PC-9 (cell line): ENCODE measurements around the gene HSD11B1L. TPM values are rescaled to one million over a fixed set of nuclear protein-coding genes. Genes with fewer than 3 reads are reported as not detected.

Experiments used
- BruUV-seq: library from RNA; stranded (reverse); fragments of 400-500 nt; replicated peaks from 2 replicates; lab custom pipeline; 2021; lab: Mats Ljungman, UMichigan
- CTCF ChIA-PET: fragments of 300-600 bp; sonication (Branson Sonifier 250); formaldehyde crosslinking; loops from one replicate; lab custom pipeline; 2022; ENCODE audit warnings: antibody characterized with exemption; lab: Charles Lee
- POLR2A ChIA-PET: fragments of 300-600 bp; sonication (Branson Sonifier 250); formaldehyde crosslinking; loops from one replicate; lab custom pipeline; 2022; ENCODE audit warnings: antibody characterized with exemption; ENCODE audit not compliant: unreplicated experiment; lab: Charles Lee
- DNase-seq, 2 experiments: peaks; one replicate each; pipeline versions ENCODE4 v3.0.0 to v3.0.0-alpha.2; 2015 to 2022; ENCODE audit warnings: mixed read lengths in 1 of 2
- H2AFZ ChIP-seq: fragments of 200-600 bp; sonication (generic); 2 replicates; pipeline ENCODE4 v1.8.1; 2017; ENCODE audit warnings: antibody characterized with exemption
- H3F3A ChIP-seq: fragments of 200-600 bp; sonication (generic); 2 replicates; pipeline ENCODE4 v1.8.1; 2017; ENCODE audit warnings: antibody characterized with exemption, mild to moderate bottlenecking, low read depth; ENCODE audit not compliant: insufficient read depth
- H3K27ac ChIP-seq: fragments of 200-600 bp; sonication (generic); 2 replicates; pipeline ENCODE4 v1.6.1; 2016; ENCODE audit warnings: mixed run types
- H3K27me3 ChIP-seq: fragments of 200-600 bp; sonication (generic); 2 replicates; pipeline ENCODE4 v1.6.1; 2016; ENCODE audit warnings: low read depth, mixed run types; ENCODE audit not compliant: insufficient read depth
- H3K36me3 ChIP-seq: fragments of 200-600 bp; sonication (generic); 2 replicates; pipeline ENCODE4 v1.6.1; 2016; ENCODE audit warnings: low read depth, mixed run types
- H3K4me1 ChIP-seq: fragments of 200-600 bp; sonication (generic); replicated peaks from 2 replicates; pipeline ENCODE4 v1.6.1; 2016; ENCODE audit warnings: mixed run types; ENCODE audit not compliant: insufficient read depth
- H3K4me2 ChIP-seq: fragments of 200-600 bp; sonication (generic); 2 replicates; pipeline ENCODE4 v1.6.1; 2017; ENCODE audit warnings: mixed run types
- H3K4me3 ChIP-seq: fragments of 200-600 bp; sonication (generic); 2 replicates; pipeline ENCODE4 v1.6.1; 2016; ENCODE audit warnings: mixed run types
- H3K79me2 ChIP-seq: fragments of 200-600 bp; sonication (generic); 2 replicates; pipeline ENCODE4 v1.6.1; 2017; ENCODE audit warnings: low read depth, mixed run types
- H3K9me2 ChIP-seq: fragments of 200-600 bp; sonication (generic); 2 replicates; pipeline ENCODE4 v1.8.1; 2017; ENCODE audit warnings: mild to moderate bottlenecking; ENCODE audit not compliant: insufficient read depth
- H3K9me3 ChIP-seq: fragments of 200-600 bp; sonication (generic); 2 replicates; pipeline ENCODE4 v1.8.1; 2016; ENCODE audit warnings: low read depth; ENCODE audit not compliant: insufficient read depth
- H4K20me1 ChIP-seq: fragments of 200-600 bp; sonication (generic); 2 replicates; pipeline ENCODE4 v1.8.1; 2017; ENCODE audit not compliant: insufficient read depth
- CTCF ChIP-seq: fragments of 200-600 bp; sonication (generic); conservative IDR thresholded peaks from 2 replicates; pipeline ENCODE4 v1.6.1; 2017; ENCODE audit warnings: mixed run types, antibody characterized with exemption, mild to moderate bottlenecking, moderate library complexity
- EZH2 ChIP-seq: fragments of 200-600 bp; sonication (generic); IDR thresholded peaks from 2 replicates; pipeline ENCODE4 v1.8.0; 2017; ENCODE audit warnings: antibody characterized with exemption, low read depth
- intact Hi-C: fragments of 100-400 bp; cut with micrococcal nuclease; formaldehyde crosslinking; loops from one replicate; pipeline ENCODE4 v1.10.0; 2022; ENCODE audit not compliant: unreplicated experiment
- total RNA-seq: library from RNA; stranded (reverse); gene quantifications from 2 replicates; pipeline ENCODE4 v1.2.3, GENCODE V29; 2021

HSD11B1L gene
- total RNA-seq, 1 experiment from 2014 or later = 7.5 TPM

- TF ChIP-seq CTCF (no peak), EZH2 (no peak)
- H3K4me2 ChIP-seq = no peak overlapping the region
- peaks cover 16% of the 10 kb centered on the region for H3K79me2 ChIP-seq
- peaks cover 27% of the 10 kb centered on the region; the same call in 1 of the 2 replicates for H3F3A ChIP-seq
- H3K27me3 ChIP-seq = no peaks in the 10 kb centered on the region
- H3K4me1 ChIP-seq = no peaks in the 10 kb centered on the region
- no peak overlapping the region for H2AFZ ChIP-seq
- H4K20me1 ChIP-seq = peaks cover 34% of the 10 kb centered on the region
- POLR2A ChIA-PET = no interaction called here
- DNase-seq = no peak
- CTCF ChIA-PET = no interaction called here
- no peak overlapping the region for H3K4me3 ChIP-seq
- no peaks in the 10 kb centered on the region; the same call in 1 of the 2 replicates for H3K36me3 ChIP-seq
- H3K27ac ChIP-seq = no peak overlapping the region
- no TSS peak for BruUV-seq
- H3K9me3 ChIP-seq = no peaks in the 10 kb centered on the region
- intact Hi-C loops = no loop called here
- no peaks in the 10 kb centered on the region for H3K9me2 ChIP-seq
Observed at GRCh38 chr19:5697022-5697889, 16.4 kb downstream of the HSD11B1L start.

GRCh38 chr19:5697890-5698634 lies 17.2 kb downstream of the HSD11B1L start:
- H3K4me3 ChIP-seq = no peak overlapping the region
- H3K27ac ChIP-seq = no peak overlapping the region
- H3K9me2 ChIP-seq = no peaks in the 10 kb centered on the region
- TF ChIP-seq EZH2 = no peak
- no peak for TF ChIP-seq CTCF
- H4K20me1 ChIP-seq = peaks cover 26% of the 10 kb centered on the region
- H3K4me1 ChIP-seq = no peaks in the 10 kb centered on the region
- CTCF ChIA-PET = no interaction called here
- H3K27me3 ChIP-seq = no peaks in the 10 kb centered on the region
- H3K36me3 ChIP-seq = no peaks in the 10 kb centered on the region; the same call in 1 of the 2 replicates
- H3K79me2 ChIP-seq = peaks cover 8% of the 10 kb centered on the region
- DNase-seq = no peak
- no TSS peak for BruUV-seq
- POLR2A ChIA-PET = no interaction called here
- H2AFZ ChIP-seq = no peak overlapping the region
- no peaks in the 10 kb centered on the region for H3K9me3 ChIP-seq
- peaks cover 21% of the 10 kb centered on the region; the same call in 1 of the 2 replicates for H3F3A ChIP-seq
- intact Hi-C loops = no loop called here
- no peak overlapping the region for H3K4me2 ChIP-seq

- no peak overlapping the region for H3K4me3 ChIP-seq
- intact Hi-C loops = no loop called here
- POLR2A ChIA-PET = no interaction called here
- H2AFZ ChIP-seq = no peak overlapping the region
- no peaks in the 10 kb centered on the region for H3K9me3 ChIP-seq
- BruUV-seq = no TSS peak
- CTCF ChIA-PET = no interaction called here
- no peaks in the 10 kb centered on the region for H3K79me2 ChIP-seq
- no peak for DNase-seq
- H3K4me2 ChIP-seq = no peak overlapping the region
- no peak overlapping the region for H3K27ac ChIP-seq
- no peaks in the 10 kb centered on the region for H3K27me3 ChIP-seq
- peaks cover 23% of the 10 kb centered on the region for H4K20me1 ChIP-seq
- H3K9me2 ChIP-seq = no peaks in the 10 kb centered on the region
- no peaks in the 10 kb centered on the region for H3K4me1 ChIP-seq
- peaks cover 14% of the 10 kb centered on the region; the same call in 1 of the 2 replicates for H3F3A ChIP-seq
- no peaks in the 10 kb centered on the region; the same call in 1 of the 2 replicates for H3K36me3 ChIP-seq
- TF ChIP-seq CTCF = no peak
- TF ChIP-seq EZH2 = no peak
Observed at GRCh38 chr19:5698635-5699422, 18.0 kb downstream of the HSD11B1L start.
